Liver (tissue), 9 donors: ENCODE measurements around the gene KSR2. TPM values are rescaled to one million over a fixed set of nuclear protein-coding genes. Genes with fewer than 3 reads are reported as not detected.
"Not testable (repeated sequence)": the region's sequence is repeated elsewhere in the genome, so short reads cannot be mapped to it uniquely, and the experiment has no call there.

Source experiments
- DNase-seq: peaks from one replicate; pipeline ENCODE4 v3.0.0-alpha.2; 2017; ENCODE audit warnings: low spot score
- H3K27ac ChIP-seq, 2 donors: one replicate each; pipeline ENCODE4 v1.7.0; 2013; ENCODE audit warnings: inconsistent platforms in 2 of 2, low read length in 2 of 2, control low read depth in 1 of 2, low read depth in 1 of 2, mild to moderate bottlenecking in 1 of 2
- H3K27me3 ChIP-seq, 4 donors: one replicate each; pipeline versions ENCODE4 v1.6.1 to v1.7.0; 2013; ENCODE audit warnings: low read length in 3 of 4, inconsistent platforms in 1 of 4, mild to moderate bottlenecking in 1 of 4, moderate library complexity in 1 of 4; ENCODE audit not compliant: control insufficient read depth in 4 of 4, insufficient read depth in 4 of 4
- H3K36me3 ChIP-seq, 4 donors: one replicate each; pipeline versions ENCODE4 v1.6.1 to v1.7.0; 2013; ENCODE audit warnings: low read length in 3 of 4, mild to moderate bottlenecking in 3 of 4, low read depth in 1 of 4, moderate library complexity in 1 of 4; ENCODE audit not compliant: control insufficient read depth in 4 of 4, insufficient read depth in 3 of 4
- H3K4me1 ChIP-seq, 4 donors: one replicate each; pipeline versions ENCODE4 v1.6.1 to v1.7.0; 2013; ENCODE audit warnings: low read length in 3 of 4, mild to moderate bottlenecking in 3 of 4, moderate library complexity in 1 of 4; ENCODE audit not compliant: control insufficient read depth in 4 of 4, insufficient read depth in 4 of 4
- H3K4me3 ChIP-seq, 3 donors: one replicate each; pipeline versions ENCODE4 v1.6.1 to v1.7.0; 2013; ENCODE audit warnings: low read length in 3 of 3, control low read depth in 1 of 3, low read depth in 1 of 3, mild to moderate bottlenecking in 1 of 3
- H3K9ac ChIP-seq, 2 donors: one replicate each; pipeline ENCODE4 v1.7.0; 2013; ENCODE audit warnings: low read length in 2 of 2, mild to moderate bottlenecking in 2 of 2, moderate library complexity in 2 of 2, control low read depth in 1 of 2, low read depth in 1 of 2
- H3K9me3 ChIP-seq, 4 donors: one replicate each; pipeline versions ENCODE4 v1.6.1 to v1.7.0; 2013; ENCODE audit warnings: low read length in 3 of 4; ENCODE audit not compliant: control insufficient read depth in 4 of 4
- ATF3 ChIP-seq: IDR thresholded peaks from 2 replicates; pipeline ENCODE4 v1.6.1; 2016; ENCODE audit warnings: antibody characterized with exemption
- EGR1 ChIP-seq, 2 donors: IDR thresholded peaks; 2 replicates each; pipeline ENCODE4 v1.6.1; 2016 to 2018; ENCODE audit warnings: antibody characterized with exemption in 2 of 2, low read depth in 2 of 2
- FOXA1 ChIP-seq: IDR thresholded peaks from 2 replicates; pipeline ENCODE4 v1.6.1; 2016; ENCODE audit warnings: antibody characterized with exemption
- FOXA2 ChIP-seq: IDR thresholded peaks from 2 replicates; pipeline ENCODE4 v1.6.1; 2016; ENCODE audit warnings: antibody characterized with exemption
- HNF4G ChIP-seq: IDR thresholded peaks from 2 replicates; pipeline ENCODE4 v1.6.1; 2016; ENCODE audit warnings: antibody characterized with exemption
- NR2F2 ChIP-seq: IDR thresholded peaks from 2 replicates; pipeline ENCODE4 v1.6.1; 2016; ENCODE audit warnings: antibody characterized with exemption
- RXRA ChIP-seq, 2 donors: IDR thresholded peaks; 2 replicates each; pipeline ENCODE4 v1.6.1; 2017 to 2018; ENCODE audit warnings: antibody characterized with exemption in 2 of 2, mild to moderate bottlenecking in 1 of 2
- TAF1 ChIP-seq: conservative IDR thresholded peaks from 2 replicates; pipeline ENCODE4 v1.6.1; 2016; ENCODE audit warnings: antibody characterized with exemption, mild to moderate bottlenecking
- YY1 ChIP-seq: IDR thresholded peaks from 2 replicates; pipeline ENCODE4 v1.6.1; 2016; ENCODE audit warnings: antibody characterized with exemption, mild to moderate bottlenecking
- ZBTB33 ChIP-seq: IDR thresholded peaks from 2 replicates; pipeline ENCODE4 v1.6.1; 2016; ENCODE audit warnings: antibody characterized with exemption
- WGBS: extraction: QIAGEN DNeasy Blood & Tissue Kit; methylation state at CpG from one replicate; pipeline ENCODE4 v1.1.7; 2013; 5-methylcytosine and 5-hydroxymethylcytosine counted together
- polyA plus RNA-seq, 2 donors: library from polyadenylated mRNA; stranded (reverse) in 1 of 2; unstranded in 1 of 2; fragments of 200-250 nt in 1 of 2; fragments of >200 nt in 1 of 2; fragmentation: Nextera tagmentation in 1 of 2; extraction: Ambion mirVana in 1 of 2; gene quantifications; one replicate each; pipeline versions ENCODE4 v1.2.1 to v1.2.3, GENCODE V29; 2013 to 2015
- total RNA-seq, 2 donors: library from RNA; depleted of rRNA; stranded (reverse); fragments of >200 nt; gene quantifications; one replicate each; pipeline ENCODE4 v1.2.3, GENCODE V29; 2014
- TF ChIP-seq, protein P1 (sequence below): fragments of 150-350 bp; IDR thresholded peaks from 2 replicates; pipeline ENCODE4 v1.5.1; 2017; ENCODE audit warnings: improper control_type of control experiment, low read depth, low read length; ENCODE audit not compliant: missing input control
- donor health status: healthy.
- donor health status: healthy.
- donor health status: healthy.
- donor health status: healthy.
- donor health status: healthy.

KSR2 gene
- total and polyA plus RNA-seq, 4 donors, result under 0.01 to 0.02 (median under 0.01) TPM; not detected in 1

GRCh38 chr12:118010903-118011302 is 42.1 kb upstream of the KSR2 start:
- no peaks in the 10 kb centered on the region for H3K9me3 ChIP-seq
- no peak for DNase-seq
- H3K36me3 ChIP-seq, result no peaks in the 10 kb centered on the region
- 98% methylated on average over 3 of the region's 3 CpGs for WGBS
- no peak overlapping the region for H3K27ac ChIP-seq
- no peak overlapping the region for H3K9ac ChIP-seq
- H3K27me3 ChIP-seq, result no peaks in the 10 kb centered on the region
- peaks cover 3 to 8% (median 6%) of the 10 kb centered on the region in 4 donors for H3K4me1 ChIP-seq
- TF ChIP-seq HNF4G (no peak), RXRA (IDR thresholded peaks at IDR 0.05) (no peak), ZBTB33 (no peak), FOXA2 (no peak), EGR1 (IDR thresholded peaks at IDR 0.05; ENCODE audit: low read depth in 2 of 2) (no peak), TAF1 (no peak)
- TF ChIP-seq, protein P1, sequence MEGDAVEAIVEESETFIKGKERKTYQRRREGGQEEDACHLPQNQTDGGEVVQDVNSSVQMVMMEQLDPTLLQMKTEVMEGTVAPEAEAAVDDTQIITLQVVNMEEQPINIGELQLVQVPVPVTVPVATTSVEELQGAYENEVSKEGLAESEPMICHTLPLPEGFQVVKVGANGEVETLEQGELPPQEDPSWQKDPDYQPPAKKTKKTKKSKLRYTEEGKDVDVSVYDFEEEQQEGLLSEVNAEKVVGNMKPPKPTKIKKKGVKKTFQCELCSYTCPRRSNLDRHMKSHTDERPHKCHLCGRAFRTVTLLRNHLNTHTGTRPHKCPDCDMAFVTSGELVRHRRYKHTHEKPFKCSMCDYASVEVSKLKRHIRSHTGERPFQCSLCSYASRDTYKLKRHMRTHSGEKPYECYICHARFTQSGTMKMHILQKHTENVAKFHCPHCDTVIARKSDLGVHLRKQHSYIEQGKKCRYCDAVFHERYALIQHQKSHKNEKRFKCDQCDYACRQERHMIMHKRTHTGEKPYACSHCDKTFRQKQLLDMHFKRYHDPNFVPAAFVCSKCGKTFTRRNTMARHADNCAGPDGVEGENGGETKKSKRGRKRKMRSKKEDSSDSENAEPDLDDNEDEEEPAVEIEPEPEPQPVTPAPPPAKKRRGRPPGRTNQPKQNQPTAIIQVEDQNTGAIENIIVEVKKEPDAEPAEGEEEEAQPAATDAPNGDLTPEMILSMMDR, result no peak
- H3K4me3 ChIP-seq, result no peak overlapping the region

- not testable (repeated sequence) for H3K27me3 ChIP-seq, H3K4me1 ChIP-seq, H3K36me3 ChIP-seq, H3K4me3 ChIP-seq, DNase-seq, H3K9me3 ChIP-seq, H3K27ac ChIP-seq, H3K9ac ChIP-seq
- 77% methylated on average over 2 of the region's 2 CpGs for WGBS
These were observed 31.0 kb upstream of the KSR2 start for GRCh38 chr12:117999806-118000205.

DNA sequence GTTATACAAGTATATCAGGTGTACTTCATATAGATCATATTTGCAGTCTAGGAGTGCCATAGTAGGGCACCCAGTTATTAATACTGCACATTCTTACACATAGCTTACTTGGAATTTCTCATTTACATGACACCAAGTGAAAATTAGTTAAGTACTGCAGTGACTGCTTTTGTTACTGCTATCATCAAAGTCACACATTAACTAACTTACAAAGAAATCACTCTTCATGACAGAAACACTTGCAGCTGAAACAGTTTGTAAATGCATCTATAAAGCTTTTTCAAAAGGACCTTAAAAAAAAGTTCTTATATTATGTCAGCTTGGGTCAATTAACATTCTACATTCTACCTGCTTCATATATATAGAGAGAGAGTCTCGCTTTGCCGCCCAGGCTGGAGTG is 29.9 kb upstream of the KSR2 start:
- 91% methylated on average over 2 of the region's 2 CpGs for WGBS
- DNase-seq, result no peak
- Histone ChIP-seq H3K27me3 (no peaks in the 10 kb centered on the region), H3K27ac (no peak overlapping the region), H3K4me1 (no peaks in the 10 kb centered on the region), H3K9me3 (peaks cover 0 to 7% (median 0%) of the 10 kb centered on the region in 4 donors), H3K4me3 (no peak overlapping the region), H3K9ac (no peak overlapping the region), H3K36me3 (no peaks in the 10 kb centered on the region)
- no peak for TF ChIP-seq ATF3
- TF ChIP-seq YY1, result no peak
- no peak for TF ChIP-seq NR2F2
- no peak for TF ChIP-seq EGR1 (IDR thresholded peaks at IDR 0.05; ENCODE audit: low read depth in 2 of 2)
- no peak for TF ChIP-seq FOXA2
- no peak for TF ChIP-seq TAF1
- no peak for TF ChIP-seq FOXA1
